ENCODE data around the gene MAL.

The MAL gene

GRCh38 chr2:95010126-95010525 lies 15.4 kb upstream of the MAL start:
- TF ChIP-seq CTCF (conservative IDR thresholded peaks at IDR 0.05; ENCODE audit: low read length): no peak
- DNase-seq (ENCODE audit: low read depth): no peak
- H3K4me3 ChIP-seq (ENCODE audit: low read length): no peak overlapping the region

- DNase-seq (ENCODE audit: low read depth): no peak
- no peak for TF ChIP-seq CTCF (conservative IDR thresholded peaks at IDR 0.05; ENCODE audit: low read length)
- no peak overlapping the region for H3K4me3 ChIP-seq (ENCODE audit: low read length)
These were observed 14.8 kb upstream of the MAL start for GRCh38 chr2:95010718-95011117.

GRCh38 chr2:95012881-95013550 lies 12.5 kb upstream of the MAL start:
- H3K4me3 ChIP-seq (ENCODE audit: low read length): no peak overlapping the region
- DNase-seq (ENCODE audit: low read depth): peak; percentile 5
- TF ChIP-seq CTCF (conservative IDR thresholded peaks at IDR 0.05; ENCODE audit: low read length): no peak

- no peak for DNase-seq (ENCODE audit: low read depth)
- no peak for TF ChIP-seq CTCF (conservative IDR thresholded peaks at IDR 0.05; ENCODE audit: low read length)
- no peak overlapping the region for H3K4me3 ChIP-seq (ENCODE audit: low read length)
These were observed 11.8 kb upstream of the MAL start for GRCh38 chr2:95013726-95014125.

- no peak for TF ChIP-seq CTCF (conservative IDR thresholded peaks at IDR 0.05; ENCODE audit: low read length)
- DNase-seq (ENCODE audit: low read depth): no peak
- no peak overlapping the region for H3K4me3 ChIP-seq (ENCODE audit: low read length)
These were observed 11.3 kb upstream of the MAL start for GRCh38 chr2:95014126-95014708.

- no peak overlapping the region for H3K4me3 ChIP-seq (ENCODE audit: low read length)
- TF ChIP-seq CTCF (conservative IDR thresholded peaks at IDR 0.05; ENCODE audit: low read length): no peak
- DNase-seq (ENCODE audit: low read depth): no peak
These were observed 10.1 kb upstream of the MAL start for GRCh38 chr2:95015261-95015912.

GRCh38 chr2:95016616-95017015 lies 8.9 kb upstream of the MAL start:
- TF ChIP-seq CTCF (conservative IDR thresholded peaks at IDR 0.05; ENCODE audit: low read length): no peak
- H3K4me3 ChIP-seq (ENCODE audit: low read length): no peak overlapping the region
- no peak for DNase-seq (ENCODE audit: low read depth)
